ENCODE measurements around the gene ENHO.
"Not testable (repeated sequence)": the region's sequence is repeated elsewhere in the genome, so short reads cannot be mapped to it uniquely, and the experiment has no call there.

ENHO gene

GRCh38 chr9:34485822-34486221, 37.0 kb downstream of the ENHO start:
- no peak overlapping the region for H3K4me3 Mint-ChIP-seq
- H3K4me1 Mint-ChIP-seq: no peaks in the 10 kb centered on the region

GRCh38 chr9:34484678-34485077, 38.1 kb downstream of the ENHO start:
- Mint-ChIP-seq H3K27ac (no peak overlapping the region), H3K27me3 (ENCODE audit: low read depth) (peaks cover 21% of the 10 kb centered on the region), H3K4me3 (no peak overlapping the region), H3K4me1 (no peaks in the 10 kb centered on the region), H3K36me3 (ENCODE audit: low read depth) (no peaks in the 10 kb centered on the region), H3K9me3 (no peaks in the 10 kb centered on the region)
- TF ChIP-seq CTCF (IDR thresholded peaks at IDR 0.05; ENCODE audit: unreplicated experiment in 3 of 3): no peak

More at GRCh38 chr9:34485822-34486221, 37.0 kb downstream of the ENHO start:
- TF ChIP-seq CTCF (IDR thresholded peaks at IDR 0.05; ENCODE audit: unreplicated experiment in 3 of 3): no peak
- Mint-ChIP-seq H3K27ac (no peak overlapping the region), H3K27me3 (ENCODE audit: low read depth) (peaks cover 21% of the 10 kb centered on the region), H3K9me3 (no peaks in the 10 kb centered on the region), H3K36me3 (ENCODE audit: low read depth) (no peaks in the 10 kb centered on the region)

GRCh38 chr9:34482746-34483145, 40.0 kb downstream of the ENHO start:
- H3K27ac Mint-ChIP-seq; H3K9me3 Mint-ChIP-seq; H3K36me3 Mint-ChIP-seq (ENCODE audit: low read depth); H3K4me3 Mint-ChIP-seq; H3K4me1 Mint-ChIP-seq: not testable (repeated sequence)
- peaks cover 11% of the 10 kb centered on the region for H3K27me3 Mint-ChIP-seq (ENCODE audit: low read depth)

- not testable (repeated sequence) for H3K27ac Mint-ChIP-seq; H3K4me3 Mint-ChIP-seq; H3K36me3 Mint-ChIP-seq (ENCODE audit: low read depth); H3K9me3 Mint-ChIP-seq; H3K4me1 Mint-ChIP-seq
- peaks cover 12% of the 10 kb centered on the region for H3K27me3 Mint-ChIP-seq (ENCODE audit: low read depth)
Measured at GRCh38 chr9:34481620-34482019, 41.2 kb downstream of the ENHO start.

- Mint-ChIP-seq H3K27me3 (ENCODE audit: low read depth) (peaks cover 23% of the 10 kb centered on the region), H3K4me3 (no peak overlapping the region), H3K4me1 (no peaks in the 10 kb centered on the region), H3K27ac (no peak overlapping the region), H3K36me3 (ENCODE audit: low read depth) (no peaks in the 10 kb centered on the region), H3K9me3 (no peaks in the 10 kb centered on the region)
- no peak for TF ChIP-seq CTCF (IDR thresholded peaks at IDR 0.05; ENCODE audit: unreplicated experiment in 3 of 3)
Measured at GRCh38 chr9:34479431-34479866, 43.3 kb downstream of the ENHO start.

GRCh38 chr9:34477541-34477940, 45.2 kb downstream of the ENHO start:
- TF ChIP-seq CTCF (IDR thresholded peaks at IDR 0.05; ENCODE audit: unreplicated experiment in 3 of 3): no peak
- H3K36me3 Mint-ChIP-seq (ENCODE audit: low read depth): no peaks in the 10 kb centered on the region

GRCh38 chr9:34475097-34475496, 47.7 kb downstream of the ENHO start:
- no peaks in the 10 kb centered on the region for H3K9me3 Mint-ChIP-seq

More at GRCh38 chr9:34477541-34477940, 45.2 kb downstream of the ENHO start:
- Mint-ChIP-seq H3K4me3 (no peak overlapping the region), H3K27me3 (ENCODE audit: low read depth) (peaks cover 23% of the 10 kb centered on the region), H3K4me1 (no peaks in the 10 kb centered on the region), H3K27ac (no peak overlapping the region), H3K9me3 (no peaks in the 10 kb centered on the region)

More at GRCh38 chr9:34475097-34475496, 47.7 kb downstream of the ENHO start:
- Mint-ChIP-seq H3K36me3 (ENCODE audit: low read depth) (no peaks in the 10 kb centered on the region), H3K4me1 (no peaks in the 10 kb centered on the region), H3K27me3 (ENCODE audit: low read depth) (peaks cover 15% of the 10 kb centered on the region), H3K4me3 (no peak overlapping the region), H3K27ac (no peak overlapping the region)
- TF ChIP-seq CTCF (IDR thresholded peaks at IDR 0.05; ENCODE audit: unreplicated experiment in 3 of 3): no peak

All from nephron (organoid).